Uterus (tissue), 4 donors: ENCODE measurements around the gene TMEM63B. TPM values are rescaled to one million over a fixed set of nuclear protein-coding genes. Genes with fewer than 3 reads are reported as not detected.

Experiments used
- DNase-seq, 2 donors: peaks; one replicate each; pipeline ENCODE4 v3.0.0-alpha.2; 2019 to 2020
- H3K27ac ChIP-seq, 2 donors: fragments of 200-600 bp; sonication (generic); 1 replicate in 1 of 2; 2 replicates in 1 of 2; pipeline ENCODE4 v1.5.1; 2016 to 2018
- H3K27me3 ChIP-seq, 2 donors: fragments of 200-600 bp; sonication (generic); one replicate each; pipeline ENCODE4 v1.5.1; 2018 to 2019; ENCODE audit warnings: control low read depth in 1 of 2
- H3K36me3 ChIP-seq, 2 donors: fragments of 200-600 bp; sonication (generic); one replicate each; pipeline ENCODE4 v1.5.1; 2019; ENCODE audit warnings: control low read depth in 1 of 2
- H3K4me1 ChIP-seq, 2 donors: fragments of 200-600 bp; sonication (generic); one replicate each; pipeline ENCODE4 v1.5.1; 2018 to 2019; ENCODE audit warnings: control low read depth in 1 of 2
- H3K4me3 ChIP-seq, 2 donors: fragments of 200-600 bp; sonication (generic); 1 replicate in 1 of 2; 2 replicates in 1 of 2; pipeline ENCODE4 v1.5.1; 2018 to 2019; ENCODE audit warnings: mild to moderate bottlenecking in 1 of 2
- H3K9me3 ChIP-seq, 2 donors: fragments of 200-600 bp; sonication (generic); one replicate each; pipeline ENCODE4 v1.5.1; 2019; ENCODE audit warnings: control low read depth in 1 of 2
- CTCF ChIP-seq, 4 experiments: fragments of 200-600 bp in 2 of 4; fragments of 450-650 bp in 2 of 4; sonication (generic) in 2 of 4; IDR thresholded peaks; one replicate each; pipeline ENCODE4 v1.5.1; 2016 to 2019; ENCODE audit warnings: antibody characterized with exemption in 4 of 4, mild to moderate bottlenecking in 2 of 4, moderate library complexity in 1 of 4
- POLR2A ChIP-seq, 2 donors: fragments of 450-650 bp; IDR thresholded peaks; one replicate each; pipeline ENCODE4 v1.6.1; 2016; ENCODE audit warnings: antibody characterized with exemption in 2 of 2, mild to moderate bottlenecking in 1 of 2, moderate library complexity in 1 of 2
- intact Hi-C: fragments of 100-400 bp; cut with DNase I; formaldehyde crosslinking; loops from one replicate; pipeline ENCODE4 v1.15.1; 2023; ENCODE audit warnings: low total_unique reads
- total RNA-seq, 4 donors: library from RNA; depleted of rRNA in 3 of 4; stranded (reverse); fragments of >200 nt in 3 of 4; gene quantifications; one replicate each; pipeline versions ENCODE4 v1.1.0 to v1.2.4, GENCODE V29; 2014 to 2023
- donor health status: DM: yes; HTN: yes; CAD: no.

TMEM63B gene
- total RNA-seq, 4 donors from 2014 or later = 0.77 to 24.9 (median 15.4) TPM

- H3K27ac ChIP-seq = no peak overlapping the region
- no peak overlapping the region for H3K4me3 ChIP-seq
- intact Hi-C loops = no loop called here
- TF ChIP-seq CTCF (IDR thresholded peaks at IDR 0.05) = no peak
- TF ChIP-seq POLR2A (IDR thresholded peaks at IDR 0.05) = no peak
- H3K9me3 ChIP-seq = no peaks in the 10 kb centered on the region
- no peaks in the 10 kb centered on the region for H3K27me3 ChIP-seq
- no peaks in the 10 kb centered on the region for H3K4me1 ChIP-seq
- DNase-seq = no peak
- H3K36me3 ChIP-seq = no peaks in the 10 kb centered on the region
Observed at GRCh38 chr6:44166591-44167184, 39.3 kb downstream of the TMEM63B start.

GRCh38 chr6:44167567-44167966 is 40.2 kb downstream of the TMEM63B start:
- Histone ChIP-seq H3K27me3 (no peaks in the 10 kb centered on the region), H3K4me1 (no peaks in the 10 kb centered on the region), H3K36me3 (no peaks in the 10 kb centered on the region), H3K27ac (no peak overlapping the region), H3K4me3 (no peak overlapping the region), H3K9me3 (no peaks in the 10 kb centered on the region)
- no peak for DNase-seq
- intact Hi-C loops = no loop called here
- no peak for TF ChIP-seq POLR2A (IDR thresholded peaks at IDR 0.05)
- no peak for TF ChIP-seq CTCF (IDR thresholded peaks at IDR 0.05)

DNA sequence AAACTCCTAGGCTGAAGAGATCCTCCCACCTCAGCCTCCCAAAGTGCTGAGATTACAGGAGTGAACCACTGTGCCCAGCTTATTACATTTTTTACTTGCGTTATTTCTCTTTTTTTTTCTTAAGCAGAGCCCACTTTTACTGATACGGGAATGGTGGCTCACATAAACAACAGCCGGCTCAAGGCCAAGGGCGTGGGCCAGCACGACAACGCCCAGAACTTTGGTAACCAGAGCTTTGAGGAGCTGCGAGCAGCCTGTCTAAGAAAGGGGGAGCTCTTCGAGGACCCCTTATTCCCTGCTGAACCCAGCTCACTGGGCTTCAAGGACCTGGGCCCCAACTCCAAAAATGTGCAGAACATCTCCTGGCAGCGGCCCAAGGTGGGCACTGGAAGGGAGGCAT is 41.8 kb downstream of the TMEM63B start:
- no peak for TF ChIP-seq CTCF (IDR thresholded peaks at IDR 0.05)
- no peak for TF ChIP-seq POLR2A (IDR thresholded peaks at IDR 0.05)
- no peaks in the 10 kb centered on the region for H3K27me3 ChIP-seq
- no peak for DNase-seq
- intact Hi-C loops = no loop called here
- H3K27ac ChIP-seq = no peak overlapping the region
- H3K9me3 ChIP-seq = no peaks in the 10 kb centered on the region
- H3K4me3 ChIP-seq = no peak overlapping the region
- H3K4me1 ChIP-seq = peaks cover 0 to 4% of the 10 kb centered on the region in 2 donors
- H3K36me3 ChIP-seq = no peaks in the 10 kb centered on the region

- TF ChIP-seq CTCF (IDR thresholded peaks at IDR 0.05) (no peak), POLR2A (IDR thresholded peaks at IDR 0.05) (no peak)
- DNase-seq = no peak
- Histone ChIP-seq H3K27ac (no peak overlapping the region), H3K4me3 (no peak overlapping the region), H3K4me1 (peaks cover 0 to 4% of the 10 kb centered on the region in 2 donors), H3K36me3 (no peaks in the 10 kb centered on the region), H3K9me3 (no peaks in the 10 kb centered on the region), H3K27me3 (no peaks in the 10 kb centered on the region)
- intact Hi-C loops = loop anchor here (10.0 kb wide), 1 partner anchor 65 kb away; no protein-coding TSS in a partner anchor
Observed at GRCh38 chr6:44169886-44170570, 42.7 kb downstream of the TMEM63B start.

- intact Hi-C loops = loop anchor here (10.0 kb wide), 1 partner anchor 63 kb away; no protein-coding TSS in a partner anchor
- no peaks in the 10 kb centered on the region for H3K9me3 ChIP-seq
- no peak overlapping the region for H3K27ac ChIP-seq
- H3K36me3 ChIP-seq = no peaks in the 10 kb centered on the region
- no peak for DNase-seq
- H3K4me3 ChIP-seq = no peak overlapping the region
- peaks cover 0 to 4% of the 10 kb centered on the region in 2 donors for H3K4me1 ChIP-seq
- TF ChIP-seq POLR2A (IDR thresholded peaks at IDR 0.05) (no peak), CTCF (IDR thresholded peaks at IDR 0.05) (no peak)
- H3K27me3 ChIP-seq = no peaks in the 10 kb centered on the region
Observed at GRCh38 chr6:44171899-44172546, 44.7 kb downstream of the TMEM63B start.
